ENCODE data around the gene ZNF280B.

DNA sequence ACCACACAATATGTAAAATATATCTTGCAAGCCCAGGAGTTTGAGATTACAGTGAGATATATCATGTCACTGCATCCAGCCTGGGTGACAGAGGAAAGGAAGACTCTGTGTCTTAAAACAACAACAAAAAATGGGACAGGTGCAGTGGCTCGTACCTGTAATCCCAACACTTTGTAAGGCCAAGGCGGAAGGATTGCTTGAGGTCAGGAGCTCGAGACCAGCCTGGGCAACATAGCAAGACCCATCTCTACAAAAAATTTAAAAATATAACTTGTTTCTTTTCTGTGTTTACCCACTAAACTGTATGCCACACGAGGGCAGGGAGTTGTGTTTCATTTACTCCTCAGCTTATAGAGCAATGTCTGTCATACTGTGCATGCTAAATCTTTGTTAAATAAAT lies 8.4 kb upstream of the ZNF280B start:
- TF ChIP-seq, protein P1, sequence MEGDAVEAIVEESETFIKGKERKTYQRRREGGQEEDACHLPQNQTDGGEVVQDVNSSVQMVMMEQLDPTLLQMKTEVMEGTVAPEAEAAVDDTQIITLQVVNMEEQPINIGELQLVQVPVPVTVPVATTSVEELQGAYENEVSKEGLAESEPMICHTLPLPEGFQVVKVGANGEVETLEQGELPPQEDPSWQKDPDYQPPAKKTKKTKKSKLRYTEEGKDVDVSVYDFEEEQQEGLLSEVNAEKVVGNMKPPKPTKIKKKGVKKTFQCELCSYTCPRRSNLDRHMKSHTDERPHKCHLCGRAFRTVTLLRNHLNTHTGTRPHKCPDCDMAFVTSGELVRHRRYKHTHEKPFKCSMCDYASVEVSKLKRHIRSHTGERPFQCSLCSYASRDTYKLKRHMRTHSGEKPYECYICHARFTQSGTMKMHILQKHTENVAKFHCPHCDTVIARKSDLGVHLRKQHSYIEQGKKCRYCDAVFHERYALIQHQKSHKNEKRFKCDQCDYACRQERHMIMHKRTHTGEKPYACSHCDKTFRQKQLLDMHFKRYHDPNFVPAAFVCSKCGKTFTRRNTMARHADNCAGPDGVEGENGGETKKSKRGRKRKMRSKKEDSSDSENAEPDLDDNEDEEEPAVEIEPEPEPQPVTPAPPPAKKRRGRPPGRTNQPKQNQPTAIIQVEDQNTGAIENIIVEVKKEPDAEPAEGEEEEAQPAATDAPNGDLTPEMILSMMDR (IDR thresholded peaks at IDR 0.05 in 2 of 3, conservative IDR thresholded peaks at IDR 0.05 in 1 of 3; ENCODE audit: borderline replicate concordance in 1 of 3, insufficient read depth in 1 of 3, low read depth in 2 of 3, low read length in 2 of 3) = no peak
- TF ChIP-seq, protein P2, sequence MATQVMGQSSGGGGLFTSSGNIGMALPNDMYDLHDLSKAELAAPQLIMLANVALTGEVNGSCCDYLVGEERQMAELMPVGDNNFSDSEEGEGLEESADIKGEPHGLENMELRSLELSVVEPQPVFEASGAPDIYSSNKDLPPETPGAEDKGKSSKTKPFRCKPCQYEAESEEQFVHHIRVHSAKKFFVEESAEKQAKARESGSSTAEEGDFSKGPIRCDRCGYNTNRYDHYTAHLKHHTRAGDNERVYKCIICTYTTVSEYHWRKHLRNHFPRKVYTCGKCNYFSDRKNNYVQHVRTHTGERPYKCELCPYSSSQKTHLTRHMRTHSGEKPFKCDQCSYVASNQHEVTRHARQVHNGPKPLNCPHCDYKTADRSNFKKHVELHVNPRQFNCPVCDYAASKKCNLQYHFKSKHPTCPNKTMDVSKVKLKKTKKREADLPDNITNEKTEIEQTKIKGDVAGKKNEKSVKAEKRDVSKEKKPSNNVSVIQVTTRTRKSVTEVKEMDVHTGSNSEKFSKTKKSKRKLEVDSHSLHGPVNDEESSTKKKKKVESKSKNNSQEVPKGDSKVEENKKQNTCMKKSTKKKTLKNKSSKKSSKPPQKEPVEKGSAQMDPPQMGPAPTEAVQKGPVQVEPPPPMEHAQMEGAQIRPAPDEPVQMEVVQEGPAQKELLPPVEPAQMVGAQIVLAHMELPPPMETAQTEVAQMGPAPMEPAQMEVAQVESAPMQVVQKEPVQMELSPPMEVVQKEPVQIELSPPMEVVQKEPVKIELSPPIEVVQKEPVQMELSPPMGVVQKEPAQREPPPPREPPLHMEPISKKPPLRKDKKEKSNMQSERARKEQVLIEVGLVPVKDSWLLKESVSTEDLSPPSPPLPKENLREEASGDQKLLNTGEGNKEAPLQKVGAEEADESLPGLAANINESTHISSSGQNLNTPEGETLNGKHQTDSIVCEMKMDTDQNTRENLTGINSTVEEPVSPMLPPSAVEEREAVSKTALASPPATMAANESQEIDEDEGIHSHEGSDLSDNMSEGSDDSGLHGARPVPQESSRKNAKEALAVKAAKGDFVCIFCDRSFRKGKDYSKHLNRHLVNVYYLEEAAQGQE (IDR thresholded peaks at IDR 0.05; ENCODE audit: low read depth) = no peak

All from HCT116 (cell line).